Measurements from ENCODE around the gene VIL1. TPM values are rescaled to one million over a fixed set of nuclear protein-coding genes. Genes with fewer than 3 reads are reported as not detected.

VIL1 gene
- total RNA-seq, 1 experiment from 2014 or later = 0.49 TPM

DNA sequence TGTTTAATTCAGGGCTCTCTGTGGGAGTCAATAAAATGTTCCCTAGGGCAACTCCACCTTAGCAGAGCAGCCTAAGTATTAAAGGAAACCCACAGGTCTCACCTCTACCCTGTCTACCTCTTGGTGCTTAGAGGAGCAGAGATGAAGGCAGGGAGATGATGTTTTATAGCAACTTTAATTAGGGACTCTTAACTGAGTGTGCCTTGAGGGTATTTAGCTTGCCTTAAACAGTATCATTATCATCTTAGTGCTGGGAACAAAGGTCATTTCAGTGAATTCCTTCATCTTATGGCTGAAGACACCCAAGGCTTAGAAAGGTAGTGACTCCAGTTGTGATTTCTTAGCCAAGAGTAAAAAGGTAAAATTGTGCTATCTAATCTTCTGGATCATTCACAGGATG, 26.7 kb downstream of the VIL1 start:
- intact Hi-C loops (cut with micrococcal nuclease) = no loop called here
- Histone ChIP-seq H4K20me1 (ENCODE audit: insufficient read depth) (no peaks in the 10 kb centered on the region), H3K27ac (ENCODE audit: low read depth, low read length) (no peak overlapping the region), H3K79me2 (ENCODE audit: insufficient read depth, low read length) (no peaks in the 10 kb centered on the region), H3K9ac (ENCODE audit: low read length) (no peak overlapping the region), H3K9me3 (ENCODE audit: control insufficient read depth in 1 of 2, insufficient read depth in 1 of 2, low read depth in 1 of 2, low read length in 2 of 2) (no peaks in the 10 kb centered on the region), H3K36me3 (ENCODE audit: control insufficient read depth in 1 of 2, insufficient read depth in 2 of 2, low read length in 2 of 2) (no peaks in the 10 kb centered on the region), H3K4me1 (ENCODE audit: control insufficient read depth in 1 of 2, insufficient read depth in 2 of 2, low read length in 2 of 2) (peaks cover 17% of the 10 kb centered on the region in 2 experiments), H2AFZ (ENCODE audit: low read depth, low read length, poor library complexity, severe bottlenecking) (no peak overlapping the region), H3K4me2 (ENCODE audit: low read length) (no peak overlapping the region), H3K9me2 (ENCODE audit: insufficient read depth) (no peaks in the 10 kb centered on the region), H3K27me3 (ENCODE audit: insufficient read depth, low read length) (no peaks in the 10 kb centered on the region), H3K4me3 (replicated peaks in 1 of 2; ENCODE audit: low read depth in 1 of 2, low read length in 2 of 2) (no peak overlapping the region)
- ChIA-PET RAD21 (ENCODE audit: low non-redundant PET in 1 of 2, low total read pairs in 2 of 2, uncharacterized antibody in 2 of 2, unreplicated experiment in 2 of 2) (no interaction called here), CTCF (interaction anchor here (1.0 kb wide), 1 partner anchor 21 kb away, joined by 3 read pairs; no protein-coding TSS in a partner anchor), POLR2A (no interaction called here)
- BruUV-seq (replicated peaks) = no TSS peak
- no peak for DNase-seq (ENCODE audit: low read depth, low spot score)
- TF ChIP-seq, protein P1, sequence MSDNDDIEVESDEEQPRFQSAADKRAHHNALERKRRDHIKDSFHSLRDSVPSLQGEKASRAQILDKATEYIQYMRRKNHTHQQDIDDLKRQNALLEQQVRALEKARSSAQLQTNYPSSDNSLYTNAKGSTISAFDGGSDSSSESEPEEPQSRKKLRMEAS (IDR thresholded peaks at IDR 0.05) = no peak
- TF ChIP-seq CEBPB (IDR thresholded peaks at IDR 0.05; ENCODE audit: low read depth) (no peak), POLR2AphosphoS5 (IDR thresholded peaks at IDR 0.05; ENCODE audit: low read depth, low read length) (no peak), EZH2 (IDR thresholded peaks at IDR 0.05) (no peak), EGR1 (IDR thresholded peaks at IDR 0.05; ENCODE audit: low read depth) (no peak), SP1 (IDR thresholded peaks at IDR 0.05; ENCODE audit: low read depth) (no peak)
- TF ChIP-seq, protein P2, sequence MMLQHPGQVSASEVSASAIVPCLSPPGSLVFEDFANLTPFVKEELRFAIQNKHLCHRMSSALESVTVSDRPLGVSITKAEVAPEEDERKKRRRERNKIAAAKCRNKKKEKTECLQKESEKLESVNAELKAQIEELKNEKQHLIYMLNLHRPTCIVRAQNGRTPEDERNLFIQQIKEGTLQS (IDR thresholded peaks at IDR 0.05) = no peak
- TF ChIP-seq, protein P3, sequence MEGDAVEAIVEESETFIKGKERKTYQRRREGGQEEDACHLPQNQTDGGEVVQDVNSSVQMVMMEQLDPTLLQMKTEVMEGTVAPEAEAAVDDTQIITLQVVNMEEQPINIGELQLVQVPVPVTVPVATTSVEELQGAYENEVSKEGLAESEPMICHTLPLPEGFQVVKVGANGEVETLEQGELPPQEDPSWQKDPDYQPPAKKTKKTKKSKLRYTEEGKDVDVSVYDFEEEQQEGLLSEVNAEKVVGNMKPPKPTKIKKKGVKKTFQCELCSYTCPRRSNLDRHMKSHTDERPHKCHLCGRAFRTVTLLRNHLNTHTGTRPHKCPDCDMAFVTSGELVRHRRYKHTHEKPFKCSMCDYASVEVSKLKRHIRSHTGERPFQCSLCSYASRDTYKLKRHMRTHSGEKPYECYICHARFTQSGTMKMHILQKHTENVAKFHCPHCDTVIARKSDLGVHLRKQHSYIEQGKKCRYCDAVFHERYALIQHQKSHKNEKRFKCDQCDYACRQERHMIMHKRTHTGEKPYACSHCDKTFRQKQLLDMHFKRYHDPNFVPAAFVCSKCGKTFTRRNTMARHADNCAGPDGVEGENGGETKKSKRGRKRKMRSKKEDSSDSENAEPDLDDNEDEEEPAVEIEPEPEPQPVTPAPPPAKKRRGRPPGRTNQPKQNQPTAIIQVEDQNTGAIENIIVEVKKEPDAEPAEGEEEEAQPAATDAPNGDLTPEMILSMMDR (IDR thresholded peaks at IDR 0.05 in 2 of 3, conservative IDR thresholded peaks at IDR 0.05 in 1 of 3; ENCODE audit: borderline replicate concordance in 1 of 3, insufficient read depth in 1 of 3, low read depth in 2 of 3, low read length in 2 of 3) = no peak
- ATAC-seq = no peak

DNA sequence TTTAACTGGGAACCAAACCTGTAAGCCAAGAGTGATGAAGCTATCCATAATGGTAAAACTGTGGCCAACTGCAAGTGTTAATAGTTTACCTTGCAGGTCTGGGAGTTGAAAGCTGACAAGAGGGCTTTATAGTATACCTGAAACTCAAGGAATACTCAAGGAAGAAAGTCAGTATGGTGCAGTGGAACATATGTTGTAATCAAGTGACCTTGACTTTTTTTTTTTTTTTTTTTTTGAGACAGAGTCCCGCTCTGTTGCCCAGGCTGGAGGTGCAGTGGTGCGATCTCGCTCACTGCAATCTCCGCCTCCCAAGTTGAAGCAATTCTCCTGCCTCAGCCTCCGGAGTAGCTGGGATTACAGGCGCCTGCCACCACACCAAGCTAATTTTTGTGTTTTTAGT, 27.6 kb downstream of the VIL1 start:
- Histone ChIP-seq H3K27me3 (ENCODE audit: insufficient read depth, low read length) (no peaks in the 10 kb centered on the region), H3K9me3 (ENCODE audit: control insufficient read depth in 1 of 2, insufficient read depth in 1 of 2, low read depth in 1 of 2, low read length in 2 of 2) (no peaks in the 10 kb centered on the region), H2AFZ (ENCODE audit: low read depth, low read length, poor library complexity, severe bottlenecking) (no peak overlapping the region), H3K9me2 (ENCODE audit: insufficient read depth) (no peaks in the 10 kb centered on the region), H3K4me1 (ENCODE audit: control insufficient read depth in 1 of 2, insufficient read depth in 2 of 2, low read length in 2 of 2) (peaks cover 17% of the 10 kb centered on the region in 2 experiments), H3K36me3 (ENCODE audit: control insufficient read depth in 1 of 2, insufficient read depth in 2 of 2, low read length in 2 of 2) (no peaks in the 10 kb centered on the region), H3K4me2 (ENCODE audit: low read length) (no peak overlapping the region), H3K79me2 (ENCODE audit: insufficient read depth, low read length) (no peaks in the 10 kb centered on the region), H3K4me3 (replicated peaks in 1 of 2; ENCODE audit: low read depth in 1 of 2, low read length in 2 of 2) (no peak overlapping the region), H3K27ac (ENCODE audit: low read depth, low read length) (no peak overlapping the region), H3K9ac (ENCODE audit: low read length) (no peak overlapping the region), H4K20me1 (ENCODE audit: insufficient read depth) (no peaks in the 10 kb centered on the region)
- intact Hi-C loops (cut with micrococcal nuclease) = no loop called here
- no TSS peak for BruUV-seq (replicated peaks)
- ChIA-PET CTCF (no interaction called here), RAD21 (ENCODE audit: low non-redundant PET in 1 of 2, low total read pairs in 2 of 2, uncharacterized antibody in 2 of 2, unreplicated experiment in 2 of 2) (no interaction called here), POLR2A (no interaction called here)
- DNase-seq (ENCODE audit: low read depth, low spot score) (no peak), ATAC-seq (no peak)
- TF ChIP-seq ZFX (IDR thresholded peaks at IDR 0.05) = no peak
- TF ChIP-seq, protein P2 (IDR thresholded peaks at IDR 0.05) = no peak
- no peak for TF ChIP-seq JUND (IDR thresholded peaks at IDR 0.05)
- no peak for TF ChIP-seq SP1 (IDR thresholded peaks at IDR 0.05; ENCODE audit: low read depth)
- TF ChIP-seq, protein P1 (IDR thresholded peaks at IDR 0.05) = no peak
- no peak for TF ChIP-seq TCF7L2 (IDR thresholded peaks at IDR 0.05; ENCODE audit: borderline replicate concordance, extremely low read depth, insufficient read depth, insufficient read length)
